Neuronal stem cell (in vitro differentiated cells): ENCODE measurements around the gene HRH1.

Source experiments
- DNase-seq: peaks from one replicate; pipeline ENCODE4 v3.0.0-alpha.2; 2013; ENCODE audit warnings: low spot score
- H2AFZ ChIP-seq: one replicate; pipeline ENCODE4 v1.6.1; 2013; ENCODE audit warnings: mild to moderate bottlenecking, low read length, inconsistent platforms
- H2AK5ac ChIP-seq: 2 replicates; pipeline ENCODE4 v1.6.1; 2013; ENCODE audit warnings: low read depth, mild to moderate bottlenecking, inconsistent platforms, low read length, moderate library complexity, mixed read lengths
- H2BK120ac ChIP-seq: 2 replicates; pipeline ENCODE4 v1.6.1; 2013; ENCODE audit warnings: low read depth, mild to moderate bottlenecking, inconsistent platforms, low read length, moderate library complexity, mixed read lengths
- H2BK12ac ChIP-seq: one replicate; pipeline ENCODE4 v1.6.1; 2013; ENCODE audit warnings: low read length, inconsistent platforms
- H2BK15ac ChIP-seq: 2 replicates; pipeline ENCODE4 v1.6.1; 2013; ENCODE audit warnings: mild to moderate bottlenecking, low read length, inconsistent platforms, mixed read lengths
- H2BK5ac ChIP-seq: one replicate; pipeline ENCODE4 v1.6.1; 2013; ENCODE audit warnings: inconsistent platforms, mild to moderate bottlenecking, low read length, moderate library complexity
- H3K14ac ChIP-seq: one replicate; pipeline ENCODE4 v1.6.1; 2013; ENCODE audit warnings: low read length, inconsistent platforms
- H3K18ac ChIP-seq: 2 replicates; pipeline ENCODE4 v1.6.1; 2013; ENCODE audit warnings: low read length, inconsistent platforms
- H3K23ac ChIP-seq: 2 replicates; pipeline ENCODE4 v1.6.1; 2013; ENCODE audit warnings: low read depth, mild to moderate bottlenecking, mixed read lengths, low read length, inconsistent platforms; ENCODE audit not compliant: poor library complexity
- H3K27ac ChIP-seq: replicated peaks from 3 replicates; pipeline ENCODE4 v1.5.1; 2013; ENCODE audit warnings: low read length, inconsistent platforms
- H3K27me3 ChIP-seq, 3 experiments: 2 replicates each; pipeline ENCODE4 v1.6.1; 2013; ENCODE audit warnings: low read length in 3 of 3, mild to moderate bottlenecking in 2 of 3, inconsistent platforms in 1 of 3, low read depth in 1 of 3, mixed read lengths in 1 of 3, moderate library complexity in 1 of 3; ENCODE audit not compliant: control insufficient read depth in 3 of 3, insufficient read depth in 3 of 3
- H3K36me3 ChIP-seq, 2 donors: replicated peaks in 1 of 2; 2 replicates each; pipeline ENCODE4 v1.6.1; 2013; ENCODE audit warnings: low read length in 2 of 2; ENCODE audit not compliant: control insufficient read depth in 2 of 2, insufficient read depth in 2 of 2
- H3K4ac ChIP-seq: 2 replicates; pipeline ENCODE4 v1.6.1; 2013; ENCODE audit warnings: inconsistent platforms, mild to moderate bottlenecking, low read length, moderate library complexity
- H3K4me1 ChIP-seq, 2 donors: 1 replicate in 1 of 2; 2 replicates in 1 of 2; pipeline ENCODE4 v1.6.1; 2013; ENCODE audit warnings: low read length in 2 of 2, low read depth in 1 of 2; ENCODE audit not compliant: control insufficient read depth in 2 of 2, insufficient read depth in 1 of 2
- H3K4me2 ChIP-seq: one replicate; pipeline ENCODE4 v1.6.1; 2013; ENCODE audit warnings: mild to moderate bottlenecking, low read length, inconsistent platforms; ENCODE audit not compliant: insufficient read depth, poor library complexity, severe bottlenecking
- H3K4me3 ChIP-seq, 2 donors: 2 replicates each; pipeline ENCODE4 v1.5.1; 2013; ENCODE audit warnings: low read length in 2 of 2, mild to moderate bottlenecking in 2 of 2, inconsistent platforms in 1 of 2, moderate library complexity in 1 of 2
- H3K79me1 ChIP-seq: one replicate; pipeline ENCODE4 v1.6.1; 2013; ENCODE audit warnings: low read depth, mild to moderate bottlenecking, inconsistent platforms, low read length, moderate library complexity
- H3K9ac ChIP-seq: one replicate; pipeline ENCODE4 v1.6.1; 2013; ENCODE audit warnings: mild to moderate bottlenecking, low read depth, low read length, inconsistent platforms; ENCODE audit not compliant: poor library complexity
- H3K9me3 ChIP-seq, 2 donors: replicated peaks in 1 of 2; 2 replicates each; pipeline versions ENCODE3 to v1.6.1; 2013; ENCODE audit warnings: low read length in 2 of 2, mild to moderate bottlenecking in 2 of 2, inconsistent platforms in 1 of 2, low read depth in 1 of 2, mixed read lengths in 1 of 2, moderate library complexity in 1 of 2; ENCODE audit not compliant: control insufficient read depth in 2 of 2, insufficient read depth in 1 of 2
- H4K8ac ChIP-seq: one replicate; pipeline ENCODE4 v1.6.1; 2013; ENCODE audit warnings: low read depth, mild to moderate bottlenecking, inconsistent platforms, low read length, moderate library complexity
- H4K91ac ChIP-seq: one replicate; pipeline ENCODE4 v1.6.1; 2013; ENCODE audit warnings: low read length, low read depth, mild to moderate bottlenecking, inconsistent platforms; ENCODE audit not compliant: poor library complexity
- WGBS, 2 donors: extraction: QIAGEN DNeasy Blood & Tissue Kit; methylation state at CpG; one replicate each; pipeline ENCODE4 v1.1.7; 2013; ENCODE audit warnings: missing lambda C conversion rate in 2 of 2, mixed read lengths in 1 of 2; ENCODE audit not compliant: insufficient read length in 2 of 2, insufficient replicate concordance in 1 of 2; ENCODE audit errors: extremely low coverage in 2 of 2; 5-methylcytosine and 5-hydroxymethylcytosine counted together

HRH1 gene

GRCh38 chr3:11195721-11196332 lies 41.5 kb downstream of the HRH1 start:
- Histone ChIP-seq H3K4me1 (peaks cover 3 to 8% of the 10 kb centered on the region in 2 donors), H2AK5ac (no peak overlapping the region), H3K4me2 (no peak overlapping the region), H4K8ac (no peak overlapping the region), H3K23ac (no peak overlapping the region), H2BK120ac (no peak overlapping the region), H3K9me3 (no peaks in the 10 kb centered on the region), H3K9ac (peak overlapping the region; percentile 4), H3K79me1 (no peaks in the 10 kb centered on the region), H4K91ac (no peak overlapping the region), H2AFZ (peak overlapping the region; percentile 73), H3K27me3 (no peaks in the 10 kb centered on the region), H2BK12ac (no peak overlapping the region), H3K18ac (peak overlapping the region; percentile 22), H3K36me3 (no peaks in the 10 kb centered on the region), H2BK5ac (no peak overlapping the region), H3K14ac (no peak overlapping the region), H3K4ac (no peak overlapping the region), H3K27ac (no peak overlapping the region), H2BK15ac (peak overlapping the region; percentile 1), H3K4me3 (no peak overlapping the region)
- WGBS, 2 donors: no CpG with 5 or more reads among the region's 10 CpGs
- no peak for DNase-seq

DNA sequence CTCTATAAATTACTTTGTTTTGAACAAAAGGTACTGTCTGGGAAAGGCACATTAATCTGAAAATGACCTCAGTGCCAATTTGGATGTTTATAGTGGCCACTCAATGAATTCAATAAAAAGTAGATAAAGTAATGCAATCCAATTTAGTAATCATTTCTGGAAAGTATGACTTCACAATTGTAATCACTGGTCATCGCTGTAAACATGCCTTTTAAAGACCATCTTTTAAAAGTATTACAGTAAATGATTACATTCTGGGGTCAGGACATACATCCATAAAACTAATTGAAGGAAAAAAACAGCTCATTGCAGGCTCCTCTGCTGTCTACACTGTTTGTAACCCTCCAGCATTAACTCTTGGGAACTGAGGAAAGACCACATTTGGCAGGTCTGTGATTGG lies 43.2 kb downstream of the HRH1 start:
- no peak overlapping the region for H3K4me3 ChIP-seq
- no peaks in the 10 kb centered on the region for H3K79me1 ChIP-seq
- WGBS, 2 donors: no CpG with 5 or more reads among the region's 1 CpG

GRCh38 chr3:11198070-11198469 lies 43.8 kb downstream of the HRH1 start:
- Histone ChIP-seq H3K4me1 (peaks cover 3 to 10% of the 10 kb centered on the region in 2 donors), H3K36me3 (no peaks in the 10 kb centered on the region), H2AFZ (no peak overlapping the region), H3K9ac (no peak overlapping the region), H3K4me2 (no peak overlapping the region), H2BK5ac (no peak overlapping the region), H3K18ac (peak overlapping the region; percentile 12), H3K9me3 (no peaks in the 10 kb centered on the region), H3K79me1 (no peaks in the 10 kb centered on the region), H3K23ac (no peak overlapping the region), H2BK120ac (no peak overlapping the region), H3K4me3 (no peak overlapping the region), H2BK12ac (peak overlapping the region; percentile 12), H2BK15ac (no peak overlapping the region), H4K91ac (no peak overlapping the region), H3K27me3 (peaks cover 0 to 3% (median 0%) of the 10 kb centered on the region in 3 experiments), H3K14ac (no peak overlapping the region), H3K27ac (no peak overlapping the region), H4K8ac (no peak overlapping the region), H2AK5ac (no peak overlapping the region), H3K4ac (no peak overlapping the region)
- no CpG with 5 or more reads among the region's 8 CpGs for WGBS, 2 donors
- DNase-seq: no peak

More for the DNA sequence above, 43.2 kb downstream of the HRH1 start:
- no peak overlapping the region for H3K4ac ChIP-seq
- no peak overlapping the region for H4K91ac ChIP-seq
- no peak overlapping the region for H2AK5ac ChIP-seq
- no peak overlapping the region for H2BK5ac ChIP-seq
- peaks cover 3 to 10% of the 10 kb centered on the region in 2 donors for H3K4me1 ChIP-seq
- H2BK15ac ChIP-seq: no peak overlapping the region
- H4K8ac ChIP-seq: no peak overlapping the region
- H3K27me3 ChIP-seq: no peaks in the 10 kb centered on the region
- no peak overlapping the region for H3K14ac ChIP-seq
- no peak overlapping the region for H2BK12ac ChIP-seq
- no peak overlapping the region for H3K4me2 ChIP-seq
- no peak for DNase-seq
- no peaks in the 10 kb centered on the region for H3K9me3 ChIP-seq
- no peak overlapping the region for H2BK120ac ChIP-seq
- H2AFZ ChIP-seq: no peak overlapping the region
- H3K23ac ChIP-seq: no peak overlapping the region
- H3K36me3 ChIP-seq: no peaks in the 10 kb centered on the region
- H3K18ac ChIP-seq: no peak overlapping the region
- H3K27ac ChIP-seq: no peak overlapping the region
- no peak overlapping the region for H3K9ac ChIP-seq

DNA sequence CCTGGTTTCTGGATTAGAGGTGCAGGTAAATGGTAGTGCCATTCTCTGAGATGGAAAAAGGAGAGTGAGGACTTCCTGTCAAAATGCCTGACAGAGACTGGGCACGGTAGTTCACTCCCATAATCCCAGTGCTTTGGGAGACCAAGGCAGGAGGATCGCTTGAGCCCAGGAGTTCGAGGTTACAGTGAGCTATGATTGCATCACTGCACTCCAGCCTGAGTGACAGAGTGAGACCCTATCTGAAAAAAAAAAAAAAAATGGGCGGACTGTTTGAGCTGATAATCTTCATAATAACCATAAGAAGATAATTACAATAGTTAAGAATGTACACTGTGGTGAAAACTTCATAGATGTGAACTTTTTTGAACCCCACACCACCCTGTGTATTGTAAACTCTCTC lies 44.2 kb downstream of the HRH1 start:
- Histone ChIP-seq H3K18ac (no peak overlapping the region), H3K36me3 (no peaks in the 10 kb centered on the region), H2AFZ (no peak overlapping the region), H3K23ac (no peak overlapping the region), H3K27me3 (peaks cover 0 to 3% (median 0%) of the 10 kb centered on the region in 3 experiments), H4K91ac (no peak overlapping the region), H3K9ac (no peak overlapping the region), H2BK15ac (no peak overlapping the region), H3K79me1 (no peaks in the 10 kb centered on the region), H3K4me3 (no peak overlapping the region), H3K4me1 (peaks cover 3 to 10% of the 10 kb centered on the region in 2 donors), H3K14ac (no peak overlapping the region), H4K8ac (no peak overlapping the region), H2BK12ac (no peak overlapping the region), H3K4ac (no peak overlapping the region), H2AK5ac (no peak overlapping the region), H2BK120ac (no peak overlapping the region), H3K27ac (no peak overlapping the region), H3K4me2 (no peak overlapping the region), H2BK5ac (no peak overlapping the region), H3K9me3 (no peaks in the 10 kb centered on the region)
- DNase-seq: no peak
- WGBS, 2 donors: no CpG with 5 or more reads among the region's 4 CpGs
